NCI-H1436 treated with DMSO at 0.1 percent for 48 hours (cell line): ENCODE measurements around the gene FAM171A2.
"Not testable (repeated sequence)": the region's sequence is repeated elsewhere in the genome, so short reads cannot be mapped to it uniquely, and the experiment has no call there.

Source experiments
- DNase-seq: peaks from one replicate; lab custom pipeline; 2025; lab: John Stamatoyannopoulos, UW

Gene FAM171A2

GRCh38 chr17:44383861-44384260, 20.2 kb upstream of the FAM171A2 start:
- DNase-seq, result no peak

- no peak for DNase-seq
Measured at GRCh38 chr17:44383363-44383762, 19.7 kb upstream of the FAM171A2 start.

GRCh38 chr17:44382917-44383316, 19.3 kb upstream of the FAM171A2 start:
- no peak for DNase-seq

GRCh38 chr17:44381810-44382305, 18.2 kb upstream of the FAM171A2 start:
- DNase-seq, result no peak

- DNase-seq, result no peak
Measured at GRCh38 chr17:44380767-44381166, 17.1 kb upstream of the FAM171A2 start.

- no peak for DNase-seq
Measured at GRCh38 chr17:44379887-44380286, 16.2 kb upstream of the FAM171A2 start.

- DNase-seq, result no peak
Measured at GRCh38 chr17:44378171-44378705, 14.6 kb upstream of the FAM171A2 start.

GRCh38 chr17:44376779-44377178, 13.1 kb upstream of the FAM171A2 start:
- no peak for DNase-seq

GRCh38 chr17:44376124-44376523, 12.5 kb upstream of the FAM171A2 start:
- no peak for DNase-seq

- no peak for DNase-seq
Measured at GRCh38 chr17:44375196-44376017, 11.8 kb upstream of the FAM171A2 start.

- no peak for DNase-seq
Measured at GRCh38 chr17:44374306-44375195, 10.9 kb upstream of the FAM171A2 start.

GRCh38 chr17:44372036-44372435, 8.4 kb upstream of the FAM171A2 start:
- no peak for DNase-seq

- DNase-seq, result not testable (repeated sequence)
Measured at GRCh38 chr17:44369414-44370023, 5.9 kb upstream of the FAM171A2 start.

- DNase-seq, result not testable (repeated sequence)
Measured at GRCh38 chr17:44368391-44369243, 5.0 kb upstream of the FAM171A2 start.

GRCh38 chr17:44367231-44367979, 3.8 kb upstream of the FAM171A2 start:
- DNase-seq, result no peak

- DNase-seq, result not testable (repeated sequence)
Measured at GRCh38 chr17:44365051-44365450, 1.4 kb upstream of the FAM171A2 start.

- DNase-seq, result no peak
Measured at GRCh38 chr17:44362949-44363612, 572 bp downstream of the FAM171A2 start.

- DNase-seq, result no peak
Measured at GRCh38 chr17:44362459-44362948, 1.1 kb downstream of the FAM171A2 start.
